HEK293T (cell line): ENCODE measurements around the gene ABR.

Experiments
- FOXA1 ChIP-seq: fragments of 450-650 bp; IDR thresholded peaks from 2 replicates; pipeline ENCODE4 v1.6.1; 2016; ENCODE audit warnings: mild to moderate bottlenecking
- FOXK2 ChIP-seq: fragments of 450-650 bp; IDR thresholded peaks from 2 replicates; pipeline ENCODE4 v1.6.1; 2016; ENCODE audit warnings: mild to moderate bottlenecking
- FOXM1 ChIP-seq: fragments of 450-650 bp; IDR thresholded peaks from 2 replicates; pipeline ENCODE4 v1.6.1; 2017; ENCODE audit warnings: mild to moderate bottlenecking, borderline replicate concordance
- HDGF ChIP-seq: fragments of 450-650 bp; IDR thresholded peaks from 2 replicates; pipeline ENCODE4 v1.6.1; 2017; ENCODE audit warnings: antibody characterized with exemption, borderline replicate concordance
- LEF1 ChIP-seq: fragments of 450-650 bp; IDR thresholded peaks from 2 replicates; pipeline ENCODE4 v1.6.1; 2017; ENCODE audit warnings: mild to moderate bottlenecking, borderline replicate concordance
- SP1 ChIP-seq: fragments of 450-650 bp; IDR thresholded peaks from 2 replicates; pipeline ENCODE4 v1.6.1; 2017
- SUZ12 ChIP-seq: fragments of 450-650 bp; IDR thresholded peaks from 2 replicates; pipeline ENCODE4 v1.6.1; 2016; ENCODE audit warnings: mild to moderate bottlenecking
- TARDBP ChIP-seq: fragments of 450-650 bp; IDR thresholded peaks from 2 replicates; pipeline ENCODE4 v1.6.1; 2016
- ZNF384 ChIP-seq: fragments of 450-650 bp; IDR thresholded peaks from 2 replicates; pipeline ENCODE4 v1.6.1; 2016

GRCh38 chr17:1136748-1137147 is 43.0 kb downstream of the ABR start:
- TF ChIP-seq FOXK2 (no peak), SP1 (no peak), SUZ12 (no peak), FOXA1 (no peak), ZNF384 (no peak), TARDBP (no peak), LEF1 (no peak), HDGF (no peak), FOXM1 (no peak)
